Activated T-cell treated with anti-CD3 and anti-CD28 coated beads, Interleukin-2, amount 50 U/mL, for 1 hour (primary cell): ENCODE results near the gene TMA7B.
A peak's percentile ranks its signal among the peaks of the same experiment; 100 is the strongest.

Source experiments
- DNase-seq: peaks from one replicate; pipeline ENCODE4 v3.0.0-alpha.2; 2020

Gene TMA7B

DNA sequence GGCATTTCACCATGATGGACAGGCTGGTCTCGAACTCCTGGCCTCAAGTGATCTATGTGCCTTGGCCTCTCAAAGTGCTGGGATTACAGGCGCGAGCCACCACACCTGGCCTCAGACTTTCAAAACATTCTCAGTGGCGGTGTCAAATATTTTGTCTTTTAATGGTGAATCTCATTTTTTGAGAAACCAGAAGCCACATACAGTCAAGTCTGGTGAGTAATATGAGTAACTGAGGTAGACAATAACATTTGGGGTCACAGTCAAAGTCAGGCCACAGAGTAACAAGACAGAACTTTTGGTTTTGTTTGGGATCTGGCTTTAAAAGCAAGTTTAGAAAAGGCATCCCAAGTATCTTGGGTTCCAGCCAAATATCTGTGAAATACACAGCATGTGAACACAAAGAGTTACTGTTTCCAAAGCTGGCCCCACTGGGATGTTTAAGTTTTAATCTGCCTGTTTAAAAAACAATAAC lies 5.6 kb upstream of the TMA7B start:
- no peak for DNase-seq

DNA sequence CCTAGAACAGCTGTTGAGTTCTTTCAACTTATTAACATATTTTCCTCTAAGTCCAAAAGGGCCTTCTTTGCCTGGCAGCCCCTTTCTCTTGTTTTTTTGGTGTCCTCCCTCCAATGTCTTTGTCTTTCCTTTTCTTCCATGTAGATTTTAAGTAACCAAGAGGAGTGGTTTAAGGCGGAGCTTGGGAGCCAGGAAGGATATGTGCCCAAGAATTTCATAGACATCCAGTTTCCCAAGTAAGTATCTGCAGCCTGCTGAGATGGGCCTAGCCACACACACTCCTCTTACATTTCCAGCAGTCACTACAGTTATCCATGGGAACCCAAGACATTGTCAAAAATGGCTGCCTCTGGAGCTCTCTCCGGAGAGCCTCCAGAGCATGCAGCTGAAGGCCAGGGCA lies 4.5 kb upstream of the TMA7B start:
- no peak for DNase-seq

DNA sequence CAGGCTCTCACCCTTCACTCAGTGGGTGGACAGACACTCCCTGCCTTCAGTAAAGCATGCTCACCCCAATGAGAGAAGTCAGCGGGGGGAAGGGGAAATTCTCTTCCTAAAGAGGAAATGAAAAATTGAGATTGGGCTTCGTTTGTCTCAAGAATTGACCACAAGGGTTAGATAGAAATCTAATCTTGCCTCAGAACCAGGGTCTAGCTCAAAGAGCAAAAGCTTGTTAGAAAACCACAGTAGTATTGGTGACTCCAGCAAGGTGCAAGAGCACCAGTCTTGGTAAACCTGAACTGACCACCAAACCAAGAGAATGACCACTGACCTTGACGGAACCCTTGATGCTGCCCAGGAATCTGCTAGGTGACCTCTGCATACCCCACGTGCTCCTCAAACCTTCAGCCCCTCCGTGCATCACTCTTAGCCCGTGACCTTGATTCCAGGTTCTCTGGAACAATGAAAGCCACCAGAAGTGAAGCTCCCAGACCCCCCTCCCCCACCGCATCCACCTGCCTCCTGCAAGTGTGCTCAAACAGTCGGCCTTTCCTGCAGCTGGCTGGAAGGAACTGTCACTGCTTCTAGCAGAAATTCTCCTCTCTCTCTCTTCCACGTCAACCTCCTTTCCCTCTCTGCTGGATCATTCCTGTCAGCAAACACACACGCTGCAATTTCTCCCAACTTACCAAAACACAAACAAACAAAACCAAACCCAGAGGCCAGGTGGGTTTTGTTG lies 3.1 kb upstream of the TMA7B start:
- no peak for DNase-seq

DNA sequence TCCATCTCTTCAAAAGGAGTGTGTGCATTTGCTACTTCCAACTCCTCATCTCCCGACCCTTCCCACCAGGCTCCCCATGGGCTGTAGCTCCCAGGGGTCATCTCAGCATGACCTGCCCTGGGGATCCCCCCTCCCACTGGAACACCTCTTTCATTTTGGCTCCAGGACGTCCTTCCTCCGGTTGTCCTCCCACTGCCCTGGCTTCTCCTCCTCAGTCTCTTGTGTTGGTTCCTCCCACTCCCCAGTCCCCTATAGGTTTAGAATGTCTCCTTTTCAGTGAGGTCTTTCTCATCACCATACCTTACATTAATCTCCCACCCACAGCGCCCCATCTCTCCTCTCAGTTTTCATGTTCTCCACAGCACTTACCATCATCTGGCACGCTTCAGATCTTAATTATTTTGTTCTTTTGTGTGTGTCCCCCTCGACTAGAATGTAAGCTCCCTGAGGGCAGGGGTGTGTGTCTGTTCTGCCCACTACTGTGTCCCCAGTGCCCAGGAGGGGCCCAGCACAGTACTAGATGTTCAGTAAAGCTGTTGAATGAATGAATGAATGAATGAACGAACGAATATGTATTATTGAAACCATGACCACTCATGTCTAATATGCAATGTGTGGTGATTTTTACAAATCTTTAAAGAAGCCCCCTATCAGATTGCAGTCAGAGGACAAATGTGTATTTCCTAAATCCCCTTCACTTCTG lies 2.0 kb upstream of the TMA7B start:
- no peak for DNase-seq

DNA sequence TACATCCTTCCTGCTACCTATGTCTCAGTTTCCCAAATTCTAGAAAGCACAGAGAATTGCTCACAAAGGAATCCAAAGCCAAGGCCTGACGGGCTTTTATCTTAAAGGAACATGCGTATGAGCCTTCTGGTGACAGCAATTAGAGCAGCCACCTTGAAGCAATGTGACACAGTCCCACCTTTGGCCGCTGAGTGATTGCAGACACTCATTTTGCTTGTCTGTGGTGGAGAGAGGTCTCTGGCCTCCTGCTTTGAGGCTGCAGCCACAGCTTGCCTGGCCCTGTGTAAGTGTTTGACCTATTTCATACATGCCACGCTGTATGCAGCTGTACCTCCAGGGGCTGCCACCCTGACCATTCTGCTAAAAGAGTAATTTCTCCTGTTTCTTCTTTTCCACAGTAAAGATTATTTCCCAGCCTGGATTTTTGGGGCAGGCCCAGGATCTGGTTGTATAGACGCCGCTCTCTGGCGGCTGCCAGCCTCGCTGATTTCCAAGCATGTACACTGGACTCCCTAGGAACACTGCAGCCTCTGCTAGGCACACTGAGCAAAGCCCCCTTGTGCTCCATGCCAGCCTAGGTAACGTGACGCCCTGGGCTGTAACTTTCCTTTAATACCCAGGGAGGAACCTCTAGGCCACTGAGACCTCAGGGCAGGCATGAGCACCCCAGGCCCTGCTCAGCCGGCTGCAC lies 1.1 kb upstream of the TMA7B start:
- no peak for DNase-seq

DNA sequence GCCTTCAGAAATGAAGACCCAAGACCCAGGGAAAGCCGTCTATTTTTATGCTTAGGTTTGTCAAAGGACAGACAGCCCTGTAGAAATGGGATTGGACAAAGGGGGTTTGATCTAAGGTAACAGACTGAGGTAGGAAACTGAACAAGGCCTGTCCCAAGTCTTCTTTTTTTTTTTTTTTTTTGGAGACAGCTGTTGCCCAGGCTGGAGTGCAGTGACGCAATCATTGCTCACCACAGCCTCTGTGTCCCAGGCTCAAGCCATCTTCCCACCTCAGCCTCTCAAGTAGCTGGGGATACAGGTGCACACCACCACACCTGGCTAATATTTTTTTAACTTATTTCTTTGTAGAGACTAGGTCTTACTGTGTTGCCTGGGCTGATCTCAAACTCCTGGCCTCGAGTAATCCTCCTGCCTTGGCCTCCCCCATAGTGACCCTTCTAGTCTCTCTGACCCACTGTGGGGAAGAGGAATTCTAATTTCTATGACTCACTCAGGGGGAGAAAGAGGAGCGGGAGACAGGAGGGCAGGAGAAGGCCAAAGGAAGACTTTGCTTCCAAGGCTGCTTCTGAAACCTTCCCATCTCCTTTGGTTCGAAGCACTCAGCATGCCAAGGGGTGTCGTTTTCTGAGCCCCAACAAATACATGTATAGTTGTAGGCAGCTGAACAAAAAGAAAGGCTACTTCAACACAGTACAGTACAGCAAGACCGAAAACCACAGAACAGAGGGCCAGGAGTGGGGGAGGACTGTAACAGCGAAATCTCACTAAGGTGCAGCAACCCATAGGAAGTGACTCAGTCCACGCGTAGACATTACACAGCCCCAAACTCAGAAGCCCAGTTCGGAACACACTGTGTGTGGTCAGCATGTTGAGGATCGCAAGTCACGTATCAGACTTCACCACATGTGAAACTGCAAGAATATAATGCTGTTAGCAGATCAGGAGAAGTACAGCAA lies 872 bp downstream of the TMA7B start:
- peak; percentile 57 for DNase-seq

DNA sequence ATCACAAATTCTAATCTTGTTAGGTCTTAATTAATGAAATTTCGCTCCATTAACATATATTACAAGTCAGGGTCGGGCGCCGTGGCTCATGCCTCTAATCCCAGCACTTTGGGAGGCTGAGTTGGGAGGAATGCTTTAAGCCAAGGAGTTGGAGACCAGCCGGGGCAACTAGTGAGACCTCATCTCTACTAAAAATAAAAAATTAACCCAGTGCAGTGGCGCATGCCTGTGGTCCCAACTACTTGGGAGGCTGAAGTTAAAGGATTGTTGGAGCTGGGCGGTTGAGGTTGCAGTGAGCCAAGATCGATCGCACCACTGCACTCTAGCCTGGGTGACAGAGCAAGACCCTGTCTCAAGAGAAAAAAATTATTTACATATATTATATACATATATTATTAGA lies 1.9 kb downstream of the TMA7B start:
- DNase-seq = no peak

DNA sequence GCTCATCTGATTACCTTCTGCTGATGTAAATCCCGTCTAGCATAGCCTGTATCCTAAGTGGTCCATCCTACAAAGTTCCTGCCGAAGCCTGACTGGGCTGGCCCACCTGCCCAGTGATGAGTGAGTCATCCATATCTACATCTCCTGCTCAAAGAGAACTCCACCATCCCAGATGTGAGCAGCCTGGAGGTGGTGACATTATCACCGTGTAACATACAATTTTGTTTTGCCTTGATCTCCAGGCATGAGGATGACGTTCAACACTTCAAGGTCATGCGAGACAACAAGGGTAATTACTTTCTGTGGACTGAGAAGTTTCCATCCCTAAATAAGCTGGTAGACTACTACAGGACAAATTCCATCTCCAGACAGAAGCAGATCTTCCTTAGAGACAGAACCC lies 5.6 kb downstream of the TMA7B start:
- no peak for DNase-seq

DNA sequence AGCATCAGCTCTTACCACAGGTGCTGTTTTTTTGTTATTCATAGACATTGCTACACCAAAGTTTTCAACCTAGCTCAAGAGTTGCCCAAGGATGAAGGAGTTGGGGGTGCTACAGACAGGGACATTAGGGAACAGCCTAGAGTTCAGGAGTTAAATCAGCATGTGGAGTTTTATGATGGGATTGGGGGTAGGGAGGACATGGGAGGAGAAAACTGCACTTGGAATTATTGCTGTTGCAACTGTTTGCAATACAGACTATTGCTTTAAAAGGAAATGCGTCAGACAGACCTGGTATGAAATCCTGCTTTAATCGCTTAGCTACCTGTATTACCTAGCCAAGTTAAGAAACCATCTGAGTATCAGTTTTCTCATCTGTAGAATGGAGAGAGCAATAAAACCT lies 6.3 kb downstream of the TMA7B start:
- DNase-seq = no peak

DNA sequence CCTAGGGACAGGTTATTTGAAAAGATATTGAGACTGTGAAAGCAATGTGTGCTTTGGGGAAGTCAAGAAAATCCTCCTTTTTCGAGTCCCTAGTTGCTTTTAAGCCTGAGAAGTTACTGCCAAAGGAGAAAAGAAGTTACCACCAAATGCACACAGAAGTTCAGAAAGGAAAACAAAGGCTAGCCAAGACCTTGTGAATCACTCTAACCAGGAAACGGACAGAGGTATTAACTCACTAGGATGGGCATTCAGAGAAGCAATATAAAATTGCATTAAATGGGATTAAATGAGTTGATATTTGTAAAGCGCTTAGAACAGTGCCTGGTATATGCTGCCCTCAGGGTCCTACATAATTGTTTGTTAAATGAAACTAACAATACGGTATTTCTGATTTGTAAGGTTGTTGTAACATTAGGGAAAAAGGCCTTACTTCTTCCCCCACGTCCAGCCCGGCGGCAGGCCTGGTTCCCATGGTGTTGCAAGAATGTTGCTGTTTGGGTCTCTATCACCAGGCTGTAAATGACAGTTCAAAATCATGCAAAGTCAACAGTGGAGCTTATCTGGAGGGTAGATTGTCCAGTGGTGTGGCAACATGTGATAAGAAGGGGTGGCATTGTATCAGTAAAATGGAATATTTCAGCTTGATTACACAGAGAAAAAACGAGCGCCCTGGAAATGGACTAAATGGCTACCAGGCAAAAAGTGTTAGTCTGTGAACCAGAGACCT lies 7.1 kb downstream of the TMA7B start:
- no peak for DNase-seq

DNA sequence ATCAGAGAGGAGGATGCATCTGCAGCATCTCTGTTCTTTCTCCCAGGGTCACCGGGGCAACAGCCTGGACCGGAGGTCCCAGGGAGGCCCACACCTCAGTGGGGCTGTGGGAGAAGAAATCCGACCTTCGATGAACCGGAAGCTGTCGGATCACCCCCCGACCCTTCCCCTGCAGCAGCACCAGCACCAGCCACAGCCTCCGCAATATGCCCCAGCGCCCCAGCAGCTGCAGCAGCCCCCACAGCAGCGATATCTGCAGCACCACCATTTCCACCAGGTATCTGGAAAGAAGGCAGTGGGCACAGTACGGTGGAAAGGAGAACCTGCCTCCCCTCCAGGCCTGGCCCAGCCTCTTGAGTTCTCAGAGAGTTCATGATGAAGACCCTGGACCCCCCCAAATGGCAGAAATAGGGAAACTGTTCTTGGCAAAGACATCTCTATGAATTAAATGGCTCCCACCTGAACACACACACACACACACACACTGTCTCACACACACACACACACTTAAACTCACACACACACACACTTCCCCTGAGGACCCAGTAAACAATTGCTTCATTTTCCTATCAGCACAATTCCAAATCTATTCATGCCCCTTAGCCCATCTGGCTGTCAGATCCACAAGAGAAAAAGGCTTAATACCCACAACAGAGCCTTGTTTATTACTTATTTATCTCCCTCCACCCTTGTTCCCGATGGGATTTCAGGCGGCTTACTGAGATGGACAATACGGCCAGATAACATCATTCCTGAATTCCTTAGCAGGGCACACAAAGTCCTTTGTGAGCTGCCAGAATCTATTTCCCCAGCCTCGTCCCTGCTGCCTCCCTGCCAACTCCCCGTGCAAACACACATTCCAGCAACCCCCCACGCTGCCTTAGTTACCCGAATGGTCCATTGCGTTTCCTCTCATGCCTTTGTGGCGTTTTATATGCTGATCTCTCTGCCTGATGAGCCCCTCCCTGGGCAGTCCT lies 8.1 kb downstream of the TMA7B start:
- no peak for DNase-seq

DNA sequence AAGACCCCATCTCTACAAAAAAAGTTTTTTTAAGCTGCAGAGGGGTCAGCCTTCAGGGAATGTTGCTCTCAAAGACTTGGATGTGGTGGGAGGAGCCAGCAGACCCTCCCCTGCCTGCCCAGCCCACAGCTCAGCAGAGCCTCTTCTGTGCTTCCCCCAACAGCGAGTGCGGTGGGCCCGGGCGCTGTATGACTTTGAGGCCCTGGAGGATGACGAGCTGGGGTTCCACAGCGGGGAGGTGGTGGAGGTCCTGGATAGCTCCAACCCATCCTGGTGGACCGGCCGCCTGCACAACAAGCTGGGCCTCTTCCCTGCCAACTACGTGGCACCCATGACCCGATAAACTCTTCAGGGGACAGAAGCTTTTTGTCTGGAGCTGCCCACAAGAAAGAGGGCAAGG lies 10.5 kb downstream of the TMA7B start:
- no peak for DNase-seq

DNA sequence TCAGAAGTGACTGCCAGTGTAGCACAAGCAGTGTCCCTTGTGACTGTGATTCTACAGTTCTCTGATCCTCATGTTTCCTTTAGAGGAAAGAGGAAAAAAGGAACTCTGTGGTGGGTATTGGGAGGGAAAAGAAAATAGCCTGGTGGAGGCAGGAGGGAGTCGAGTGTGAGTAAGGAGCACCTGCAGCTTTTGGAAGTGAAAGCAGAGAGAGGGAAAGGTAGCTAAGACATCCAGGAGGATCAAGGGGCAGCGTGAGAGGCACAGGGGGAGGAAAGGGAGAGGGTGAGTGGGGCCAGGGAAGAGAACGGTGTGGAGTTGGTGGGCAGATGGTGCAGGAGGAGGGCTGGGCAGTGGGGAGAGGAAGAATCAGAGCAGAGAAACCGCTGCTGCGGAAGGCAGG lies 12.4 kb downstream of the TMA7B start:
- DNase-seq = no peak

DNA sequence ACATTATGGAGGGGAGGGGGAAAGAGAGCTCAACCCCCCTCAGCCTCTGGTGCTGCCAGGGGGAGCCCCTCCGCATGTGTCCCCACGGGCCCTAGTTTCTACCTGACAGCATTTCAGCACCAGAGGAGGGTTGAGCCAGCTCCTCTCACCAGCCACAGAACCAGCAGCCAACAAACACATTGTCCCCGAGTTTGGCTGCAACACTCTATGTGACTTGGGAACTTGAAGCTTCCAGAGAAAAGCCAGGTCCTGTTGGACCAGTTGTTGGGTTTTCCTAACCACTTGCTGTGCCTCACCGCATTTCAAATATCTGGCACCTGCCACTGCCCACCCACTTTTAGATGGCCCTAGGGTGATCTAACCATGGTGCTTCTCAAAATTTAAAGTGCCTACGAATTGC lies 13.5 kb downstream of the TMA7B start:
- no peak for DNase-seq

DNA sequence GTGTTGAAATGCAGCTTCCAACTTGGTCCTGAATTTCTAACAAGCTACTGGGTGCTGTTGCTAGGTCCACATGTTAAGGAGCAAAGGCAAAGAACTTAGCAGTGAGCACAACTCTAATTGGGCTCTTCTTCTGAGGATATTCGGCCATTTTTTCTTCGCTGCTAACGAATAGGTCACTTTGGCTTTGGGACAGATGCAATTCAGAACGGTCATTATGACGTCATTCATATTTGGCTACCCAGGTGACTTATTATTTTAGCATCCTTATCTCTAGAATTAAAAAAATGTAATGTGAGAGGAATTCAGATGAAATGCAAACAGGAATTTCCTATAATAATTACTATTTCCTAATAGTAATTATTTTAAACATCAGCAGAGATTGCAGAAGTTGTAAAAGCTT lies 13.9 kb downstream of the TMA7B start:
- DNase-seq = no peak

DNA sequence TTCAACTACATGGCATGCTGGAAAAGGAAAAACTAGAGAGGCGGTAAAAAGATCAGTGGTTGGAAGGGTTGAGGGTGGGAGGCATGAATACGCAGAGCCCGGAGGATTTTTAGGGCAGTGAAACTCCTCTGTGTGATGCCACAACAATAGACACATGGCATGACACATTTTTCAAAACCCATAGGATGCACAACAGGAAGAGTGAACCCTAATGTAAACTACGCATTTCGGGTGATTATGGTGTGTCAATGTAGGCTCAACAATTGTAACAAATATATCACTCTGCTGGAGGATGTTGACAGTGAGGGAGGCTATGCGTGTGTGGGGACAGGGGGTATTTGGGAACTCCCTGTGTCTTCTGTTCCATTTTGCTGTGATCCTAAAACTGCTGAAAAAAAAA lies 18.9 kb downstream of the TMA7B start:
- no peak for DNase-seq

DNA sequence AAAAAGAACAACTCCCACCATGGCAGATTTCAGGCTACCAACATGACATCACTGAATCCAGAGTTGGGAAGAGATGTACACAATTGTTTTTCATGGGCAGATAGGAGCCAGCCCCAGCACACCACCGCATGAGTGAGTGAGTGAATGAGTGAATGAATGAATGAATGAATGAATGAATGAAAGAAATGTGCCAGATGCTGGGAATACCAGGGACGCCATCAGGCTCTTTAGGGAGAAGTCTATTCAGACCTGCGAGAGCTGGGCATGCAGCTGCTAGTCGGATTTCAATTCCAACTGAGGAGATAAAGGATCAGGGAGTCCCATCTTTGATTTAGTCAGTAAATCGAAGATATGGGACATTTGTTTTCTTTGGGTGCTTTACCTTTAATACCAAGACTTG lies 19.3 kb downstream of the TMA7B start:
- no peak for DNase-seq

DNA sequence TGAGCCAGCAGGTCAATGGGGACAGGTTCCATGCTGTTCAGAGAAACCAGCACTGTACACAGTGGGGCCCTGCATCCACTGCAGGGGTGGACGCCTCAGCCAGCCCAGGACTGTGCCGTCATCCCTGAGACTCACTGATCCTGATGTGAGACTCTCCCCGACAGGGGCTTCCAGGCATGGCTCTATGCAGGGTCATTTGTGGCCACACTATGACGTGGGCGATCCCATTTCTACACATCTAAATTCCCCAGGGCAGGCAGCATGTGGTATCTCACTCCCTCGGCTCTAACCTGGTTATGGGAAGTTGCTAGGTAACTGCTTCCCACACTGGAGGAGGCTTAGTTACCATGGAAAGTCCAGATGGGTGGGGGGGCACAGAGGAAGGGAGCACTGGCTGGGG lies 20.4 kb downstream of the TMA7B start:
- DNase-seq = no peak

DNA sequence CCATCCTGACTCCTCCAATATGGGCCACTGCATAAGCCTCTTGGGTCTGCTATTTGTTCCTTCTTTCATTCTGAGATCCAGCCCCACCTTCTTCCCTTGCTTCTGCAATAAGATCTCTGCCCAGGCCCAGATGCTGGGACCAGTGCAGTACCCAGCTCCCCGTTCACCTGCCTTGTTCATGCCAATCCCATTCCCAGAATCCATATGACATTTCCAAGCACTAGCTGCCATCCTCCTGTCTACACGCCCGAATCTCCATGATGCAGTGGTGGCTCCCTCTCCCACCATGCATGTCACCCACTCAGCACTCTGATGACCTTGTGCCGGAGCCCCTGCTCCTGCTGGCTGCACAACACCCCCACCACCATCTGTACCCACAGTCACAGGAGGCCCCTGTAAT lies 23.1 kb downstream of the TMA7B start:
- no peak for DNase-seq

DNA sequence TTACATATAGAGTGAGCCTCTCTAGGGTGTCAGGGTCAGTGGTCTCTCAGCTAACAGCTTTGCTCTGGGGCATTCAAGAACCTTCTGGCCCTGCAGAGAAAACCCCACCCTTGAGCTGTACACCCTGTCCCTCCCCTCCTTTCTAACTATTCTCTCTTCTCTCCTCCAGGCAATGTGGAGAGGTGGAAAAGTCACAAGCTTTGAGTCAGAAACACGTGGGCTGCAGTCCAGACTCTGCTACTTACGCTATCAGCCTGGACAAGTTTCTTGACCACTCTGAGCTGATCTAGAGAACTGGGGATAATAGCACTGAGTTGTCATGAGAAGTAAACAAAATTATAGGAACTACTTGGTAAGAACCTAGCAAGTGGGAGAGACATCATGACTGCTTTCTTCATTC lies 23.8 kb downstream of the TMA7B start:
- no peak for DNase-seq

DNA sequence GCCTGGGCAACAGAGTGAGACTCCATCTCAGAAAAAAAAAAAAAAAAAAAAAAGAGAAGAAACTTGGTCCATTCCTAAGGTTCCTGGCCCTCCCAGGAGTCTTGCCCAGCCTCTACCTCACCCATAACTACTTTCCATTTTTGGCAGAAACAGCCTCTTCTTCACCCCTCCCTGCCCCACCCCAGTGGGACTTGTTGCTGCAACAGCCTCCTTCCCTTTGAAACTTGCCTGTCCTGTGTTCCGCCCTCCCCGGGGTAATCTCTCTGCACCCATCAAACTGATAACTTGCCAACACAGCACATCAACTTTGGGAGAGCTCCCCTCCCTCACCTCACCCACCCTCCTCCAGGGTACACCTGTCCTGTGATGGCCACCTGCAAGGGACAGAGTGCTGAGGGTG lies 24.5 kb downstream of the TMA7B start:
- no peak for DNase-seq
